Measurements from ENCODE around the gene CLHC1.
"Not testable (repeated sequence)": the region's sequence is repeated elsewhere in the genome, so short reads cannot be mapped to it uniquely, and the experiment has no call there.

Gene CLHC1

DNA sequence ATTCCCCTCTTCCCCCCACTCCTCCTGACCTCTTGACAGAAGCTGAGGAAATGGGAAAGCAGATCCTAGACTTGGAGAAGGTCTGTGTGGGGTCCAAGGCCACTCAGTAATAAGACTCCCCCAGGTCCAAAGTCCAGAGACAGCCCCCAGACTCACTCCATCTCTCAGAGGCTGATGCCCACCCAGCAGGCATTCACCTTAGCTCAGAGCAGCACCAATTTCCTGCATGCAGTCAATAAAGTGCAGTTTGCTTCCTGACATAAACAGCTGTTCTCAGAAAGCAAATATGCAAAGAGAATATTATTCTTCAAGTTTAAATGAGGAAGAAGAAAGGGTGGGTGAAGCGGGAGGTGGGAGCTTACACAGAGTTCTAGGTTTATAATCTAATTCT, 97.8 kb downstream of the CLHC1 start:
- no peak for DNase-seq (ENCODE audit: low spot score)

DNA sequence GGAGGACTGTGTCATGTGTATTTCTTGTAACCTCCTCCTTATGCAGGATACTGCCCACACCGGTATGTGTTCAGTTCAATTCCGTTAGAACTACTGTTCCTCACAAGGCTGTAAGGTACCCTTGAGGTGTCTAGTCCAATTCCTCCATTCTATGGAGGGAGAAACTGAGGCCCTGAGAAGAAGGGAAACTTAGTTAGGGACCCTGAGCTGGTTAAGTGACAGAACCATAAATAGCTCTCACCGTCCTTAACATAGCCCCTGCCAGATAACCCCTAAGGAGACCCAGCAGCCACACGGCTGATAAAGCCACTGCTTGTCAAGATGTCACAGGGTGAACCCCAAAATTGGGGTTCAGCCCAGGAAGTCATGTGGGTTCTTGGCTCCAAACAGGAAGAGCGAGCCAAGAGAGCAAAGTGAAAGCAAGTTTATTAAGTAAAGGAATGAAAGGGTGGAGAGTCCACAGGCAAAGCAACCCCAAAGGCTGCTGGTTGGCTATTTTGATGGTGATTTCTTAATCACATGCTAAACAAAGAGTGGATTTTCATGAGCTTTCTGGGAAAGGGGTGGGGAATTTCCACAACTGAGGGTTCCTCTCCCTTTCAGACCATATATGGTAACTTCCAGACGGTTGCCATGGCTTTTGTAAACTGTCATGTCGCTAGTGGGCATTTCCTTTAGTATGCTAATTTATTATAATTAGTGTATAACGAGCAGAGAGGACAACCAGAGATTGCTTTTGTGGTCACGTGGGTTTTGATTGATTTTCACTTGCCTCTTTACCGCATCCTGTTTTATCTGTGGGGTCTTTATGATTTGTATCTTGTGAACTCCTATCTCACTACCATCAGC, 98.4 kb downstream of the CLHC1 start:
- DNase-seq (ENCODE audit: low spot score) = peak; percentile 85

DNA sequence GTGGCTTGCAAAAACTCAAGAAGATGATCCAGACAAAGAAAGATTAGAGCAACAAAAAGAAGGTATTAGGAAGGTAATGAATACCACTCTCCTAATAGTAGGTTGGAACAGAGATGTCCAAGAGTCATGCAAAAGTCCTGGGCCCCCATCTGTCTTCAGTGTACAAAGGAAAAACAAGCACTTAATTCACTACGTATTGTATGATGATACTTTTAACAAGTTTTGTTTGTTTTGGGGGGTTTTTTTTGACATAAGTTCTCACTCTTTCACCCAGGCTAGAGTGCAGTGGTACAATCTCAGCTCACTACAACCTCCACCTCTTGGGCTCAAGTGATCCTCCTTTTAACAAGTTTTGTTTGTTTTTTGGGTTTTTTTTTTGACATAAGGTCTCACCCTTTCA, 101.2 kb downstream of the CLHC1 start:
- DNase-seq (ENCODE audit: low spot score) = no peak

DNA sequence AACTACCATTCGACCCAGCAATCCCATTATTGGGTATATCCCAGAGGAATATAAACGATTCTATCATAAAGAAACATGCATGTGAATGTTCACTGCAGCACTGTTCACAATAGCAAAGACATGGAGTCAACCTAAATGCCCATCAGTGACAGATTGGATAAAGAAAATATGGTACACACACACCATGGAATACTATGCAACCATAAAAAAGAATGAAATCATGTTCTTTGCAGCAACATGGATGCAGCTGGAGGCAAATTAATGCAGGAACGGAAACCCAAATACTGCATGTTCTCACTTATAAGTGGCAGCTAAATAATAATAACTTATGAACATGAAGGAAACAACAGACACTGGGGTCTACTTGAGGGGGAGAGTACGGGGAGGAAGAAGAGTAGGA, 105.5 kb downstream of the CLHC1 start:
- DNase-seq (ENCODE audit: low spot score) = not testable (repeated sequence)

Measured in GM03348 (cell line).